ENCODE results near the gene ZC3H14. TPM values are rescaled to one million over a fixed set of nuclear protein-coding genes. Genes with fewer than 3 reads are reported as not detected.

The ZC3H14 gene
- polyA plus RNA-seq, 6 donors from 2014 or later, result 31.9 to 52.2 (median 42.4) TPM

- H3K27ac Mint-ChIP-seq, result no peak overlapping the region
- H3K36me3 Mint-ChIP-seq, result no peaks in the 10 kb centered on the region
- DNase-seq (no peak), ATAC-seq (ENCODE audit: low read depth in 2 of 2) (no peak)
- H3K4me1 Mint-ChIP-seq, result peaks cover 7 to 27% (median 14%) of the 10 kb centered on the region in 3 donors
- no peaks in the 10 kb centered on the region for H3K9me3 Mint-ChIP-seq
- H3K4me3 Mint-ChIP-seq, result peak overlapping the region in 3 of 8 donors; percentile 63 to 68 (median 64)
- H3K27me3 Mint-ChIP-seq, result peaks cover 45 to 62% (median 56%) of the 10 kb centered on the region in 3 donors
Measured at GRCh38 chr14:88556581-88556980, 6.3 kb upstream of the ZC3H14 start.

- Mint-ChIP-seq H3K36me3 (no peaks in the 10 kb centered on the region), H3K4me3 (peak overlapping the region in 1 of 8 donors; percentile 28), H3K9me3 (peaks cover 0 to 3% (median 0%) of the 10 kb centered on the region in 7 donors), H3K27ac (no peak overlapping the region), H3K27me3 (peaks cover 27 to 52% (median 31%) of the 10 kb centered on the region in 3 donors), H3K4me1 (peaks cover 13 to 36% (median 30%) of the 10 kb centered on the region in 3 donors)
- ATAC-seq (ENCODE audit: low read depth in 2 of 2), result no peak
- no peak for DNase-seq
Measured at GRCh38 chr14:88559852-88560251, 3.0 kb upstream of the ZC3H14 start.

- peaks cover 0 to 3% (median 0%) of the 10 kb centered on the region in 7 donors for H3K9me3 Mint-ChIP-seq
- H3K4me3 Mint-ChIP-seq, result peak overlapping the region; percentile 86 to 98 (median 94)
- no peak for DNase-seq
- peak overlapping the region in 4 of 6 donors; percentile 27 to 89 (median 81) for H3K27ac Mint-ChIP-seq
- no peaks in the 10 kb centered on the region for H3K36me3 Mint-ChIP-seq
- H3K27me3 Mint-ChIP-seq, result peaks cover 6 to 26% (median 12%) of the 10 kb centered on the region in 3 donors
- ATAC-seq (ENCODE audit: low read depth in 2 of 2), result no peak
- peaks cover 10 to 30% (median 27%) of the 10 kb centered on the region in 3 donors for H3K4me1 Mint-ChIP-seq
Measured at GRCh38 chr14:88562532-88562830, 356 bp upstream of the ZC3H14 start.

GRCh38 chr14:88563845-88564244 lies 1.0 kb downstream of the ZC3H14 start:
- peak overlapping the region; percentile 86 to 98 (median 94) for H3K4me3 Mint-ChIP-seq
- peaks cover 13 to 30% (median 22%) of the 10 kb centered on the region in 3 donors for H3K4me1 Mint-ChIP-seq
- DNase-seq (no peak), ATAC-seq (ENCODE audit: low read depth in 2 of 2) (no peak)
- H3K27ac Mint-ChIP-seq, result peak overlapping the region; percentile 40 to 92 (median 72)
- H3K36me3 Mint-ChIP-seq, result peaks cover 6 to 9% of the 10 kb centered on the region in 2 donors
- peaks cover 0 to 7% (median 2%) of the 10 kb centered on the region in 7 donors for H3K9me3 Mint-ChIP-seq
- H3K27me3 Mint-ChIP-seq, result peaks cover 4 to 13% (median 9%) of the 10 kb centered on the region in 3 donors

- Mint-ChIP-seq H3K27ac (no peak overlapping the region), H3K36me3 (peaks cover 11 to 16% of the 10 kb centered on the region in 2 donors), H3K9me3 (peaks cover 0 to 7% (median 2%) of the 10 kb centered on the region in 7 donors), H3K4me1 (peaks cover 13 to 30% (median 22%) of the 10 kb centered on the region in 3 donors), H3K27me3 (peaks cover 0 to 8% (median 0%) of the 10 kb centered on the region in 3 donors), H3K4me3 (peak overlapping the region in 1 of 8 donors; percentile 64)
- ATAC-seq (ENCODE audit: low read depth in 2 of 2) (no peak), DNase-seq (no peak)
Measured at GRCh38 chr14:88565427-88565826, 2.6 kb downstream of the ZC3H14 start.

- H3K27ac Mint-ChIP-seq, result peak overlapping the region in 1 of 6 donors; percentile 25
Measured at GRCh38 chr14:88568196-88568595, 5.4 kb downstream of the ZC3H14 start.

GRCh38 chr14:88572117-88572516 lies 9.3 kb downstream of the ZC3H14 start:
- Mint-ChIP-seq H3K27me3 (no peaks in the 10 kb centered on the region), H3K9me3 (peaks cover 0 to 6% (median 2%) of the 10 kb centered on the region in 7 donors), H3K36me3 (peaks cover 32 to 40% of the 10 kb centered on the region in 2 donors), H3K4me3 (no peak overlapping the region), H3K4me1 (peaks cover 0 to 3% (median 0%) of the 10 kb centered on the region in 3 donors), H3K27ac (no peak overlapping the region)
- ATAC-seq (ENCODE audit: low read depth in 2 of 2) (no peak), DNase-seq (no peak)

More at GRCh38 chr14:88568196-88568595, 5.4 kb downstream of the ZC3H14 start:
- Mint-ChIP-seq H3K36me3 (peaks cover 23 to 26% of the 10 kb centered on the region in 2 donors), H3K4me3 (no peak overlapping the region), H3K9me3 (peaks cover 0 to 6% (median 2%) of the 10 kb centered on the region in 7 donors), H3K27me3 (no peaks in the 10 kb centered on the region), H3K4me1 (peaks cover 12 to 15% (median 13%) of the 10 kb centered on the region in 3 donors)
- DNase-seq (no peak), ATAC-seq (ENCODE audit: low read depth in 2 of 2) (no peak)

GRCh38 chr14:88576222-88576621 lies 13.4 kb downstream of the ZC3H14 start:
- no peak overlapping the region for H3K27ac Mint-ChIP-seq
- H3K36me3 Mint-ChIP-seq, result peaks cover 36 to 45% of the 10 kb centered on the region in 2 donors
- DNase-seq (no peak), ATAC-seq (ENCODE audit: low read depth in 2 of 2) (no peak)
- H3K4me3 Mint-ChIP-seq, result no peak overlapping the region
- no peaks in the 10 kb centered on the region for H3K9me3 Mint-ChIP-seq
- H3K4me1 Mint-ChIP-seq, result no peaks in the 10 kb centered on the region
- H3K27me3 Mint-ChIP-seq, result no peaks in the 10 kb centered on the region

GRCh38 chr14:88584451-88584850 lies 21.6 kb downstream of the ZC3H14 start:
- peaks cover 0 to 2% (median 0%) of the 10 kb centered on the region in 7 donors for H3K9me3 Mint-ChIP-seq
- no peak for ATAC-seq (ENCODE audit: low read depth in 2 of 2)

GRCh38 chr14:88588081-88588480 lies 25.2 kb downstream of the ZC3H14 start:
- peak overlapping the region in 1 of 6 donors; percentile 3 for H3K27ac Mint-ChIP-seq
- H3K9me3 Mint-ChIP-seq, result peaks cover 0 to 2% (median 0%) of the 10 kb centered on the region in 7 donors
- H3K27me3 Mint-ChIP-seq, result no peaks in the 10 kb centered on the region
- peaks cover 25 to 29% of the 10 kb centered on the region in 2 donors for H3K36me3 Mint-ChIP-seq
- H3K4me3 Mint-ChIP-seq, result peak overlapping the region in 1 of 8 donors; percentile 54
- no peak for DNase-seq
- ATAC-seq (ENCODE audit: low read depth in 2 of 2), result no peak
- peaks cover 0 to 5% (median 0%) of the 10 kb centered on the region in 3 donors for H3K4me1 Mint-ChIP-seq

More at GRCh38 chr14:88584451-88584850, 21.6 kb downstream of the ZC3H14 start:
- no peaks in the 10 kb centered on the region for H3K27me3 Mint-ChIP-seq
- no peak for DNase-seq
- H3K4me3 Mint-ChIP-seq, result no peak overlapping the region
- H3K27ac Mint-ChIP-seq, result no peak overlapping the region
- H3K36me3 Mint-ChIP-seq, result peaks cover 19 to 25% of the 10 kb centered on the region in 2 donors
- H3K4me1 Mint-ChIP-seq, result no peaks in the 10 kb centered on the region

GRCh38 chr14:88590173-88590572 lies 27.3 kb downstream of the ZC3H14 start:
- Mint-ChIP-seq H3K27me3 (no peaks in the 10 kb centered on the region), H3K4me1 (peaks cover 0 to 8% (median 0%) of the 10 kb centered on the region in 3 donors), H3K27ac (peak overlapping the region in 2 of 6 donors; percentile 7 to 37), H3K36me3 (peaks cover 25 to 29% of the 10 kb centered on the region in 2 donors), H3K9me3 (peaks cover 0 to 2% (median 0%) of the 10 kb centered on the region in 7 donors), H3K4me3 (peak overlapping the region in 1 of 8 donors; percentile 12)
- no peak for DNase-seq
- ATAC-seq (ENCODE audit: low read depth in 2 of 2), result no peak

- ATAC-seq (ENCODE audit: low read depth in 2 of 2) (no peak), DNase-seq (no peak)
- H3K27me3 Mint-ChIP-seq, result no peaks in the 10 kb centered on the region
- peaks cover 0 to 2% (median 0%) of the 10 kb centered on the region in 7 donors for H3K9me3 Mint-ChIP-seq
- no peak overlapping the region for H3K4me3 Mint-ChIP-seq
- peaks cover 0 to 9% (median 2%) of the 10 kb centered on the region in 3 donors for H3K4me1 Mint-ChIP-seq
- no peak overlapping the region for H3K27ac Mint-ChIP-seq
- peaks cover 18 to 21% of the 10 kb centered on the region in 2 donors for H3K36me3 Mint-ChIP-seq
Measured at GRCh38 chr14:88592031-88592430, 29.2 kb downstream of the ZC3H14 start.

- Mint-ChIP-seq H3K27me3 (no peaks in the 10 kb centered on the region), H3K4me3 (no peak overlapping the region), H3K27ac (peak overlapping the region in 3 of 6 donors; percentile 38 to 86 (median 78)), H3K36me3 (peaks cover 36 to 40% of the 10 kb centered on the region in 2 donors), H3K4me1 (peaks cover 16 to 21% (median 20%) of the 10 kb centered on the region in 3 donors), H3K9me3 (peaks cover 0 to 2% (median 0%) of the 10 kb centered on the region in 7 donors)
- ATAC-seq (ENCODE audit: low read depth in 2 of 2) (no peak), DNase-seq (no peak)
Measured at GRCh38 chr14:88597038-88597437, 34.2 kb downstream of the ZC3H14 start.

- Mint-ChIP-seq H3K4me1 (peaks cover 16 to 21% (median 20%) of the 10 kb centered on the region in 3 donors), H3K4me3 (peak overlapping the region in 1 of 8 donors; percentile 38), H3K27ac (no peak overlapping the region), H3K27me3 (no peaks in the 10 kb centered on the region), H3K9me3 (peaks cover 0 to 2% (median 0%) of the 10 kb centered on the region in 7 donors), H3K36me3 (peaks cover 40 to 42% of the 10 kb centered on the region in 2 donors)
- no peak for DNase-seq
- no peak for ATAC-seq (ENCODE audit: low read depth in 2 of 2)
Measured at GRCh38 chr14:88597601-88598000, 34.8 kb downstream of the ZC3H14 start.

Measured in naive B cell (primary cell).